HCT116 (cell line): ENCODE results near the gene LGALS9. TPM values are rescaled to one million over a fixed set of nuclear protein-coding genes. Genes with fewer than 3 reads are reported as not detected.

ENCODE experiments used
- ATAC-seq: fragments of 200-7000 bp; cut with Tn5 transposase; 2 replicates; pipeline ENCODE4 v1.9.1; 2020; ENCODE audit warnings: mild to moderate bottlenecking, moderate library complexity
- BruUV-seq: library from RNA; stranded (reverse); fragments of 400-500 nt; replicated peaks from 2 replicates; lab custom pipeline; 2021; lab: Mats Ljungman, UMichigan
- CTCF ChIA-PET: fragments of 300-600 bp; sonication (Branson Sonifier 250); formaldehyde crosslinking; loops from one replicate; lab custom pipeline; 2021; ENCODE audit warnings: antibody characterized with exemption; lab: Charles Lee
- POLR2A ChIA-PET: fragments of 300-600, 350-600 bp; sonication (Branson Sonifier 250); formaldehyde crosslinking; loops from one replicate; lab custom pipeline; 2021; ENCODE audit warnings: antibody characterized with exemption; lab: Charles Lee
- RAD21 ChIA-PET, 2 experiments: fragments of 300-600 bp; sonication (Branson Sonifier 250); formaldehyde crosslinking; loops; one replicate each; lab custom pipeline; 2023; ENCODE audit warnings: low total read pairs in 2 of 2; ENCODE audit not compliant: uncharacterized antibody in 2 of 2, unreplicated experiment in 2 of 2, low non-redundant PET in 1 of 2; lab: Charles Lee
- DNase-seq: peaks from one replicate; pipeline ENCODE4 v3.0.0-alpha.2; 2010; ENCODE audit warnings: low read depth, low spot score
- H2AFZ ChIP-seq: fragments of 200-600 bp; shearing (Covaris generic), sonication (generic); 2 replicates; pipeline ENCODE4 v1.6.1; 2017; ENCODE audit warnings: low read depth, mixed run types, mixed read lengths, antibody characterized with exemption, low read length; ENCODE audit not compliant: poor library complexity, severe bottlenecking
- H3K27ac ChIP-seq: 2 replicates; pipeline ENCODE4 v1.5.1; 2012; ENCODE audit warnings: low read depth, low read length
- H3K27me3 ChIP-seq: fragments of 200-600 bp; sonication (generic); 2 replicates; pipeline ENCODE4 v1.6.1; 2016; ENCODE audit warnings: mixed run types, low read length, mixed read lengths; ENCODE audit not compliant: insufficient read depth
- H3K36me3 ChIP-seq, 2 experiments: fragments of 200-500 bp in 1 of 2; fragments of 200-600 bp in 1 of 2; sonication (Bioruptor generic) in 1 of 2; sonication (generic) in 1 of 2; 2 replicates each; pipeline versions ENCODE4 v1.5.1 to v1.6.1; 2014 to 2016; ENCODE audit warnings: low read length in 2 of 2, inconsistent platforms in 1 of 2, mixed read lengths in 1 of 2, mixed run types in 1 of 2; ENCODE audit not compliant: insufficient read depth in 2 of 2, control insufficient read depth in 1 of 2
- H3K4me1 ChIP-seq, 2 experiments: fragments of 200-600 bp in 1 of 2; sonication (generic) in 1 of 2; 2 replicates each; pipeline versions ENCODE4 v1.5.1 to v1.6.1; 2012 to 2017; ENCODE audit warnings: low read length in 2 of 2, inconsistent platforms in 1 of 2, mild to moderate bottlenecking in 1 of 2, mixed read lengths in 1 of 2, mixed run types in 1 of 2, moderate library complexity in 1 of 2; ENCODE audit not compliant: insufficient read depth in 2 of 2, control insufficient read depth in 1 of 2
- H3K4me2 ChIP-seq: fragments of 200-600 bp; sonication (generic); 2 replicates; pipeline ENCODE4 v1.6.1; 2017; ENCODE audit warnings: mixed run types, low read length, mixed read lengths
- H3K4me3 ChIP-seq, 2 experiments: fragments of 200-600 bp in 1 of 2; sonication (generic) in 1 of 2; replicated peaks in 1 of 2; 2 replicates each; pipeline ENCODE4 v1.5.1; 2011 to 2016; ENCODE audit warnings: low read length in 2 of 2, control low read depth in 1 of 2, low read depth in 1 of 2, mild to moderate bottlenecking in 1 of 2, mixed read lengths in 1 of 2, mixed run types in 1 of 2
- H3K79me2 ChIP-seq: fragments of 200-600 bp; sonication (generic); 2 replicates; pipeline ENCODE4 v1.6.1; 2017; ENCODE audit warnings: mild to moderate bottlenecking, mixed run types, low read length, moderate library complexity, mixed read lengths; ENCODE audit not compliant: insufficient read depth
- H3K9ac ChIP-seq: fragments of 200-600 bp; sonication (generic); 2 replicates; pipeline ENCODE4 v1.6.1; 2016; ENCODE audit warnings: low read length, mixed read lengths
- H3K9me2 ChIP-seq: fragments of 200-600 bp; sonication (generic), shearing (Covaris generic); 2 replicates; pipeline ENCODE4 v1.6.1; 2017; ENCODE audit warnings: mixed run types, mild to moderate bottlenecking, moderate library complexity; ENCODE audit not compliant: insufficient read depth
- H3K9me3 ChIP-seq, 2 experiments: fragments of 200-500 bp in 1 of 2; fragments of 200-600 bp in 1 of 2; sonication (Bioruptor generic) in 1 of 2; sonication (generic) in 1 of 2; 2 replicates each; pipeline ENCODE4 v1.6.1; 2014 to 2017; ENCODE audit warnings: low read length in 2 of 2, mixed read lengths in 2 of 2, inconsistent platforms in 1 of 2, low read depth in 1 of 2, mild to moderate bottlenecking in 1 of 2, mixed run types in 1 of 2, moderate library complexity in 1 of 2; ENCODE audit not compliant: control insufficient read depth in 1 of 2, insufficient read depth in 1 of 2
- H4K20me1 ChIP-seq: fragments of 200-600 bp; sonication (generic), shearing (Covaris generic); 2 replicates; pipeline ENCODE4 v1.6.1; 2017; ENCODE audit warnings: mixed run types, mild to moderate bottlenecking, moderate library complexity; ENCODE audit not compliant: insufficient read depth
- CBX3 ChIP-seq: IDR thresholded peaks from 2 replicates; pipeline ENCODE4 v1.6.1; 2012; ENCODE audit warnings: low read depth
- CEBPB ChIP-seq: IDR thresholded peaks from 2 replicates; pipeline ENCODE4 v1.6.1; 2012; ENCODE audit warnings: low read depth
- CTCF ChIP-seq, 3 experiments: fragments of 200-600 bp in 1 of 3; sonication (generic) in 1 of 3; IDR thresholded peaks in 2 of 3; conservative IDR thresholded peaks in 1 of 3; 2 replicates each; pipeline ENCODE4 v1.5.1; 2012 to 2017; ENCODE audit warnings: low read depth in 2 of 3, low read length in 2 of 3, antibody characterized with exemption in 1 of 3, borderline replicate concordance in 1 of 3, control low read depth in 1 of 3, mild to moderate bottlenecking in 1 of 3, mixed read lengths in 1 of 3, mixed run types in 1 of 3, moderate library complexity in 1 of 3; ENCODE audit not compliant: insufficient read depth in 1 of 3
- EGR1 ChIP-seq: IDR thresholded peaks from 2 replicates; pipeline ENCODE4 v1.6.1; 2012; ENCODE audit warnings: low read depth
- ELF1 ChIP-seq: IDR thresholded peaks from 2 replicates; pipeline ENCODE4 v1.6.1; 2012; ENCODE audit warnings: low read depth, borderline replicate concordance
- EZH2 ChIP-seq: fragments of 200-600 bp; sonication (generic); IDR thresholded peaks from 2 replicates; pipeline ENCODE4 v1.6.1; 2017; ENCODE audit warnings: antibody characterized with exemption, mixed run types
- EZH2phosphoT487 ChIP-seq: fragments of 200-600 bp; IDR thresholded peaks from 2 replicates; pipeline ENCODE4 v1.6.1; 2018; ENCODE audit warnings: antibody characterized with exemption, borderline replicate concordance
- FOSL1 ChIP-seq: IDR thresholded peaks from 2 replicates; pipeline ENCODE4 v1.6.1; 2012; ENCODE audit warnings: low read depth
- JUND ChIP-seq: IDR thresholded peaks from 2 replicates; pipeline ENCODE4 v1.6.1; 2012
- POLR2A ChIP-seq: IDR thresholded peaks from 2 replicates; pipeline ENCODE4 v1.7.0; 2011; ENCODE audit warnings: borderline replicate concordance; ENCODE audit not compliant: insufficient read depth, insufficient read length; ENCODE audit errors: extremely low read depth
- POLR2AphosphoS5 ChIP-seq: IDR thresholded peaks from 2 replicates; pipeline ENCODE4 v1.6.1; 2011; ENCODE audit warnings: mild to moderate bottlenecking, low read depth, low read length, moderate library complexity
- SIN3A ChIP-seq: IDR thresholded peaks from 2 replicates; pipeline ENCODE4 v1.6.1; 2012; ENCODE audit warnings: low read depth
- SP1 ChIP-seq: IDR thresholded peaks from 2 replicates; pipeline ENCODE4 v1.6.1; 2012; ENCODE audit warnings: low read depth
- SRF ChIP-seq: IDR thresholded peaks from 2 replicates; pipeline ENCODE4 v1.6.1; 2012; ENCODE audit warnings: low read depth
- TCF7L2 ChIP-seq: IDR thresholded peaks from 2 replicates; pipeline ENCODE4 v1.7.0; 2011; ENCODE audit warnings: borderline replicate concordance, inconsistent platforms; ENCODE audit not compliant: insufficient read depth, insufficient read length; ENCODE audit errors: extremely low read depth
- ZNF274 ChIP-seq: fragments of 200-500 bp; sonication (Bioruptor generic); IDR thresholded peaks from 2 replicates; pipeline ENCODE4 v1.6.1; 2014; ENCODE audit warnings: mild to moderate bottlenecking, low read depth, low read length, inconsistent platforms
- intact Hi-C: fragments of 100-400 bp; cut with micrococcal nuclease; formaldehyde crosslinking; loops from 2 replicates; pipeline ENCODE4 v1.10.0; 2022
- total RNA-seq: library from RNA; stranded (reverse); gene quantifications from one replicate; pipeline ENCODE4 v1.2.1, GENCODE V29; 2021; ENCODE audit not compliant: unreplicated experiment
- TF ChIP-seq, protein P1 (sequence below): IDR thresholded peaks from 2 replicates; pipeline ENCODE4 v1.6.1; 2011; ENCODE audit warnings: mild to moderate bottlenecking, low read length, moderate library complexity; ENCODE audit not compliant: insufficient replicate concordance; ENCODE audit errors: extremely low read depth
- TF ChIP-seq, protein P2 (sequence below): IDR thresholded peaks from 2 replicates; pipeline ENCODE4 v1.6.1; 2012

The LGALS9 gene
- total RNA-seq, 1 experiment from 2014 or later: 1.9 TPM

DNA sequence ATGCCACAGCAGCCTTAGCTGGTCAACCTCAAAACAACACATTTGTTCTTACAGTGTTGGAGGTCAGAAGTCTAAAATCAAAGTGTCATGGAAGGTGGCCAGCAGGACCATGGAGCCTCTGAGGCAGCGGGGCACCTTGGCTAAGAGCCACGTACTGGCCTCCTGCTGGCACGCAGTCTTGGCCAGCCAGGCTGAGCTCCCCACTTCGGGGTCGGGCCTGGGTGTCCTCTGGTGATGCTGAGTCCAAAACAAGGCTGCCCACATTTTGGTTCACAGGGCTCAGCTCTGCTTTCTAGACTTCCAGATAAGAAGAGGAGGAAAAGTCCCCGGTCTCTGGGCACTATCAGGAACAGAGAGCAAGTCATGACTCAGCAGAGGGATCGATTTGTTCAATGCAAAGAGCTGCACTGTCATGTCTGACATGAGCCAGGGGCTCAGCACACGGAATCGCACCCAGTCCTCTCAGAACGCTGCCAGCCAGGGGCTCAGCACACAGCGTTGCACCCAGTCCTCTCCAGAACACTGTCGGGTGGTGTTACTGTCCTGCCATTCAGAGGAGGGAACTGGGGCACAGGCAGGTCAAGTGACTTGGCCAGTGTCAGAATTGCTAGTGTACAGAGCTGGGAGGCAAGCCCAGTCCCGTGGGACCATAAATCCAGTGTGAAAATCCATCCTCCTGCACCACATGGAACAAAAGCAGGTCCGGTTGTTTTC, 2.5 kb downstream of the LGALS9 start:
- RAD21 ChIA-PET: no interaction called here
- POLR2A ChIA-PET: no interaction called here
- H3K4me1 ChIP-seq: peaks cover 4 to 9% of the 10 kb centered on the region in 2 experiments; a peak in 2 of 4 replicates
- H3K4me3 ChIP-seq: no peak overlapping the region
- CTCF ChIA-PET: no interaction called here
- DNase-seq (no peak), ATAC-seq (no peak)
- no peaks in the 10 kb centered on the region for H3K36me3 ChIP-seq
- H3K27ac ChIP-seq: no peak overlapping the region
- H3K79me2 ChIP-seq: no peaks in the 10 kb centered on the region
- TF ChIP-seq, protein P1, sequence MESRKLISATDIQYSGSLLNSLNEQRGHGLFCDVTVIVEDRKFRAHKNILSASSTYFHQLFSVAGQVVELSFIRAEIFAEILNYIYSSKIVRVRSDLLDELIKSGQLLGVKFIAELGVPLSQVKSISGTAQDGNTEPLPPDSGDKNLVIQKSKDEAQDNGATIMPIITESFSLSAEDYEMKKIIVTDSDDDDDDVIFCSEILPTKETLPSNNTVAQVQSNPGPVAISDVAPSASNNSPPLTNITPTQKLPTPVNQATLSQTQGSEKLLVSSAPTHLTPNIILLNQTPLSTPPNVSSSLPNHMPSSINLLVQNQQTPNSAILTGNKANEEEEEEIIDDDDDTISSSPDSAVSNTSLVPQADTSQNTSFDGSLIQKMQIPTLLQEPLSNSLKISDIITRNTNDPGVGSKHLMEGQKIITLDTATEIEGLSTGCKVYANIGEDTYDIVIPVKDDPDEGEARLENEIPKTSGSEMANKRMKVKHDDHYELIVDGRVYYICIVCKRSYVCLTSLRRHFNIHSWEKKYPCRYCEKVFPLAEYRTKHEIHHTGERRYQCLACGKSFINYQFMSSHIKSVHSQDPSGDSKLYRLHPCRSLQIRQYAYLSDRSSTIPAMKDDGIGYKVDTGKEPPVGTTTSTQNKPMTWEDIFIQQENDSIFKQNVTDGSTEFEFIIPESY: no peak
- TF ChIP-seq ZNF274 (no peak), POLR2A (no peak), SRF (no peak), SP1 (no peak), CTCF (IDR thresholded peaks at IDR 0.05 in 2 of 3, conservative IDR thresholded peaks at IDR 0.05 in 1 of 3; ENCODE audit: borderline replicate concordance in 1 of 3, insufficient read depth in 1 of 3, low read depth in 2 of 3, low read length in 2 of 3) (no peak), EZH2phosphoT487 (no peak), SIN3A (no peak), FOSL1 (no peak), EZH2 (no peak), ELF1 (no peak), CEBPB (no peak), TCF7L2 (no peak), POLR2AphosphoS5 (no peak), JUND (no peak), EGR1 (no peak), CBX3 (no peak)
- TF ChIP-seq, protein P2, sequence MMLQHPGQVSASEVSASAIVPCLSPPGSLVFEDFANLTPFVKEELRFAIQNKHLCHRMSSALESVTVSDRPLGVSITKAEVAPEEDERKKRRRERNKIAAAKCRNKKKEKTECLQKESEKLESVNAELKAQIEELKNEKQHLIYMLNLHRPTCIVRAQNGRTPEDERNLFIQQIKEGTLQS: no peak
- no peaks in the 10 kb centered on the region for H3K27me3 ChIP-seq
- H3K9ac ChIP-seq: no peak overlapping the region
- no peaks in the 10 kb centered on the region for H3K9me3 ChIP-seq
- H4K20me1 ChIP-seq: no peaks in the 10 kb centered on the region
- H3K9me2 ChIP-seq: no peaks in the 10 kb centered on the region
- no peak overlapping the region for H2AFZ ChIP-seq
- no peak overlapping the region for H3K4me2 ChIP-seq
- intact Hi-C loops: no loop called here
- BruUV-seq: no TSS peak
